ENCODE results near the gene ZCCHC14. TPM values are rescaled to one million over a fixed set of nuclear protein-coding genes. Genes with fewer than 3 reads are reported as not detected.

ZCCHC14 gene
- total and polyA plus RNA-seq, 11 donors = 6.4 to 18.4 (median 16.1) TPM

DNA sequence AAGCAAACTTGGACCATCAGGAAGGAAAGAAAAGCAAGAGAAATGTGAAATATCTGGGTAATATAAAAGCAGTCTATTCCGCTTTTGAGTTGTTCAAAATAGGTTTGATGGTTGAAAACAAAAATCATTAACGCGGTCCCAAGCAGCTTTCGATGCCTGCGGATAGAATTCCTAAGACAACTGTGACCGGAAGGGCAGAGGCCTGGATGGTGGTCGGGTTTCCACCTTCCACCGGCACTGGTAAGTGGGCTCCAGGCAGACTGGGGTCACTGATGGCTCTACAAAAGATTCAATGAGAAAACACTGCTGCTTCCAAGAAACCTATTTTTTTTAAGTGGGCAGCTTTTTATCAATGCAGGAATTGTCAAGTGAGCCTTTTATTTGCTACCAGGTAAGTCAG lies 49.8 kb downstream of the ZCCHC14 start:
- H3K36me3 ChIP-seq = peaks cover 0 to 48% (median 36%) of the 10 kb centered on the region in 9 donors
- intact Hi-C loops (cut with DNase I) = no loop called here
- no peak overlapping the region for H3K27ac ChIP-seq
- no peak for DNase-seq
- H3K4me3 ChIP-seq = no peak overlapping the region
- WGBS, 4 donors = 96 to 98% (median 97%) methylated on average over 8 of the region's 8 CpGs
- H3K27me3 ChIP-seq = no peaks in the 10 kb centered on the region
- peaks cover 0 to 12% (median 0%) of the 10 kb centered on the region in 12 donors for H3K9me3 ChIP-seq
- TF ChIP-seq, protein P1, sequence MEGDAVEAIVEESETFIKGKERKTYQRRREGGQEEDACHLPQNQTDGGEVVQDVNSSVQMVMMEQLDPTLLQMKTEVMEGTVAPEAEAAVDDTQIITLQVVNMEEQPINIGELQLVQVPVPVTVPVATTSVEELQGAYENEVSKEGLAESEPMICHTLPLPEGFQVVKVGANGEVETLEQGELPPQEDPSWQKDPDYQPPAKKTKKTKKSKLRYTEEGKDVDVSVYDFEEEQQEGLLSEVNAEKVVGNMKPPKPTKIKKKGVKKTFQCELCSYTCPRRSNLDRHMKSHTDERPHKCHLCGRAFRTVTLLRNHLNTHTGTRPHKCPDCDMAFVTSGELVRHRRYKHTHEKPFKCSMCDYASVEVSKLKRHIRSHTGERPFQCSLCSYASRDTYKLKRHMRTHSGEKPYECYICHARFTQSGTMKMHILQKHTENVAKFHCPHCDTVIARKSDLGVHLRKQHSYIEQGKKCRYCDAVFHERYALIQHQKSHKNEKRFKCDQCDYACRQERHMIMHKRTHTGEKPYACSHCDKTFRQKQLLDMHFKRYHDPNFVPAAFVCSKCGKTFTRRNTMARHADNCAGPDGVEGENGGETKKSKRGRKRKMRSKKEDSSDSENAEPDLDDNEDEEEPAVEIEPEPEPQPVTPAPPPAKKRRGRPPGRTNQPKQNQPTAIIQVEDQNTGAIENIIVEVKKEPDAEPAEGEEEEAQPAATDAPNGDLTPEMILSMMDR (IDR thresholded peaks at IDR 0.05) = no peak
- no peak for TF ChIP-seq POLR2A (IDR thresholded peaks at IDR 0.05)
- H3K4me1 ChIP-seq = peaks cover 0 to 6% (median 0%) of the 10 kb centered on the region in 12 donors
- no peak for ATAC-seq

DNA sequence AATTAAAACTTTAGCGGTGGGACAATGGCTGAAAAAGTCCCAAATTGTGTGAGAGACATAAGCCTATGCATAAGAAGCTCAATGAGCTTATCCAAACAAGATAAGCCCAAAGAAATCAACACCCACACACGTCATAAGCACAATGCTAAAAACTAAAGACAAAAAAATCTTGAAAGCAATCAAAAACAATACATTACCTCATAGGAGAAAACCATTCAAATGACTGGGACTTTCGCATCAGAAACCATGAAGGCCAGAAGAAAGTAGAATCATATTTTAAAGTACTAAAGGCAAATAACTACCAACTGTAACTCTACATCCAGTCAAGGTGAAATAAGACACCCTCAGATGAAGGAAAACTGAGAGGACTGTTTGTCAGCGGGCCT lies 50.2 kb downstream of the ZCCHC14 start:
- Histone ChIP-seq H3K36me3 (peaks cover 0 to 43% (median 32%) of the 10 kb centered on the region in 9 donors), H3K9me3 (peaks cover 0 to 12% (median 0%) of the 10 kb centered on the region in 12 donors), H3K4me1 (peaks cover 0 to 7% (median 0%) of the 10 kb centered on the region in 12 donors), H3K27ac (no peak overlapping the region), H3K4me3 (no peak overlapping the region), H3K27me3 (no peaks in the 10 kb centered on the region)
- no peak for DNase-seq
- TF ChIP-seq, protein P1 (IDR thresholded peaks at IDR 0.05) = no peak
- TF ChIP-seq POLR2A (IDR thresholded peaks at IDR 0.05) = no peak
- intact Hi-C loops (cut with DNase I) = no loop called here
- whole genome bisulfite sequencing, 4 donors = 86 to 90% (median 88%) methylated on average over 4 of the region's 4 CpGs
- ATAC-seq = no peak

DNA sequence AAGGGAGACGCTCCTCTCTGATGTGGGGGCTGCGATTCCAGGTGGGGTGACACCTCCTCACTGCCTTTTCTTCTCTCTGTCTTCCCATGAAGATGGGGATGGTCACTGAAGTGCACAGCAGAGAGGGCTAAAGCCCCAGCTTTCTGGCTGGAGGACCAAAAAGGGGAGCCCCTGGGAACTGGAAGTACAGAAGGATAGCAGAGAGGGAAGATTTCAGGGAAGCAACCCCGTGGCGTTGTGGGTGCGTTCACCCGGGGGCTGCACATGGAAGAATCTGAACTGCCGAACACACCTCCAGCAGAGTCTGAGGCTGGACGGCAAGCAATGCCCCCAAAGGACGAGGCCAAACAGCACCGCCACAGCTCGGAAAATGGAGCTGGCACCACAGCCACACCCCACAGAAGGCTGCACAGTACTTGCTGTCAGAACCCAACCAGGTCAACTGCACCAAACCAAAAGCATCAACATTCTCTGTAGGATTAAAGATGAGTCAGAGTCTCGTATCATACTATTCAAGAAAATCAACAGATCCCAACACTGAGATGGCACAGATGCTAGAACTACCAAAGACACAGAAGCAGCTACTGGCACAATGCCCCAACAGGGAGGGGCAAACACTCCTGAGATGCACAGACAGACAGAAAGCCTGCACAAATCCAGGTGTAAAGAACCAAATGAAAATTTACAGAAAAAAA lies 50.8 kb downstream of the ZCCHC14 start:
- 92 to 97% (median 96%) methylated on average over 8 to 12 of the region's 12 CpGs for WGBS, 4 donors
- Histone ChIP-seq H3K4me1 (peaks cover 0 to 11% (median 1%) of the 10 kb centered on the region in 12 donors), H3K36me3 (peaks cover 0 to 38% (median 27%) of the 10 kb centered on the region in 9 donors), H3K9me3 (peaks cover 0 to 12% (median 0%) of the 10 kb centered on the region in 12 donors), H3K27ac (no peak overlapping the region), H3K27me3 (no peaks in the 10 kb centered on the region), H3K4me3 (no peak overlapping the region)
- intact Hi-C loops (cut with DNase I) = no loop called here
- DNase-seq (no peak), ATAC-seq (no peak)
- TF ChIP-seq POLR2A (IDR thresholded peaks at IDR 0.05) = no peak
- TF ChIP-seq, protein P1 (IDR thresholded peaks at IDR 0.05) = no peak

DNA sequence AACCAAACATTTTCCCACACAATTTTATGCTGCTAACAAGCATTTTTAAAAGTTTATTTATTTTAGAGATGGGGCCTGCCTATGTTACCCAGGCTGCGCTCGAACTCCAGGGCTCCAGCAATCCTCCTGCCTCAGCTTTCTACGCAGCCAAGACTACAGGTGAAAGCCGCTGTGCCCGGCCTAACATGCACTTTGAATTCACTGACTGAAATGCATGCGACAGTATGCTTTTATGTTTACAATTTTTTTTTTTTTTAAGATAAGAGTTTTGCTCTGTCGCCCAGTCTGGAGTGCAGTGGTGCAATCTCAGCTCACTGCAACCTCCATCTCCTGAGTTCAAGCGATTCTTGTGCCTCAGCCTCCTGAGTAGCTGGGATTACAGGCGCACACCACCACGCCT lies 52.9 kb downstream of the ZCCHC14 start:
- H3K9me3 ChIP-seq = peaks cover 0 to 12% (median 0%) of the 10 kb centered on the region in 12 donors
- intact Hi-C loops (cut with DNase I) = loop anchor here in 3 of 10 donors (5.0 to 10.0 kb wide), 3 partner anchors 32 to 55 kb away; partner anchors contain the start of gene ZCCHC14 (in 2 of the 3)

More for the DNA sequence above, 52.9 kb downstream of the ZCCHC14 start:
- Histone ChIP-seq H3K36me3 (peaks cover 0 to 17% (median 6%) of the 10 kb centered on the region in 9 donors), H3K4me1 (peaks cover 0 to 31% (median 22%) of the 10 kb centered on the region in 12 donors), H3K27me3 (no peaks in the 10 kb centered on the region), H3K4me3 (no peak overlapping the region), H3K27ac (no peak overlapping the region)
- 95 to 97% (median 97%) methylated on average over 10 of the region's 10 CpGs for whole genome bisulfite sequencing, 4 donors
- TF ChIP-seq POLR2A (IDR thresholded peaks at IDR 0.05) = no peak
- TF ChIP-seq, protein P1 (IDR thresholded peaks at IDR 0.05) = no peak
- no peak for DNase-seq
- no peak for ATAC-seq
